Stimulated activated naive CD8-positive, alpha-beta T cell treated with anti-CD3 and anti-CD28 coated beads, Interleukin-15, Interleukin-2, amounts not matched to agents 100 U/mL and 50 U/mL, for 24 hours (primary cell): ENCODE results near the gene ENKUR.
"Not testable (repeated sequence)": the region's sequence is repeated elsewhere in the genome, so short reads cannot be mapped to it uniquely, and the experiment has no call there.

Experiments used
- ATAC-seq: fragments of 150-1000 bp; cut with Tn5 transposase; one replicate; pipeline ENCODE4 v1.10.0; 2021
- DNase-seq: peaks from one replicate; pipeline ENCODE4 v3.0.0; 2021

ENKUR gene

DNA sequence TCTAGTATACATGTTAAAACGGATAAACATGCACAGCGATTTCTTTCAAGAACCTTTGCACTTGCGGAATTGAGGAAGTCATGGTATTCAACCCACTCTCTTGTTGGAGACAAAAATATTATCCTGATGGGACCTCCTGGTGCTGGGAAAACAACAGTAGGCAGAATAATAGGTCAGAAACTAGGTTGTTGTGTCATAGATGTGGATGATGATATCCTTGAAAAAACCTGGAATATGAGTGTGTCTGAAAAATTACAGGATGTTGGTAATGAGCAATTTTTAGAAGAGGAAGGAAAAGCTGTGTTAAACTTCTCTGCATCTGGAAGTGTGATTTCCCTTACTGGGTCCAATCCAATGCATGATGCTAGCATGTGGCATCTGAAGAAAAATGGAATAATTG is 7.3 kb upstream of the ENKUR start:
- no peak for DNase-seq
- no peak for ATAC-seq

DNA sequence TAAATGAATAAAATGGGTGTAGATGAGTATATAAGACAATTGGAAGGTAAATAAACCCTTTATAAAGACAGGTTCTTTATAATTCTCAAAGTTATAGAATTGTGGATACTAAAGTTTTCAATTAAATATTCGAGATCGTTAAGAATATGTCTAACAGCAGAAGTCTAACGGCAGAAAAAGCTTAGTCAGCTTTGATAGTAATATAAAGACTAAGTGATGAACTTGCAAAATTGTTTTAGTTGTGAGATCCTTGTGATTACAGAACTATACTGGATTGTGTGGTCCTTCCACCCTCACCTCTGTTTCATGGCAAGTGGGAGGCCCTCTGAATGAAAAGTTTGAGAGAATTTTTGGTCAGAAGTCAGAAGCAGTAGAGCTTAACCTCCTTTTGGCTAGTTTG is 2.7 kb upstream of the ENKUR start:
- DNase-seq (no peak), ATAC-seq (no peak)

DNA sequence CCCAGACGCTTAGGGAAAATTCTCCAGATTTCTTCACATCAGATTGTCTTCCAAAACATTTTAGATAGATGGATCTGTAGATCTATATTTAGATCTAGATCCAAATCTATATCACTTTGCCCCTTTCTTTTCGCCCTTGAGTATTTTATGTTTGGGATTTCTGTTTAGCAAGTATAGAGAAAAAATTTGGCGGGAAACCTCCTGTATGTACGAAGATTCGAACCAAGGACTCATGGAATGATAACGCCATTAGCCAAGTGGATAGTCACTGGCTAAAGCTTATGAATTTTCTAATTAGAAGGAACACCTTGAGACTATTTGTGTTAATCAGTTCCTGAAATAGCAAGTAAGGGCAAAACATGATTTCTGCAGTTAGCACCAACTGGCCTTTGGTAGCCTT is 1.7 kb upstream of the ENKUR start:
- no peak for ATAC-seq

DNA sequence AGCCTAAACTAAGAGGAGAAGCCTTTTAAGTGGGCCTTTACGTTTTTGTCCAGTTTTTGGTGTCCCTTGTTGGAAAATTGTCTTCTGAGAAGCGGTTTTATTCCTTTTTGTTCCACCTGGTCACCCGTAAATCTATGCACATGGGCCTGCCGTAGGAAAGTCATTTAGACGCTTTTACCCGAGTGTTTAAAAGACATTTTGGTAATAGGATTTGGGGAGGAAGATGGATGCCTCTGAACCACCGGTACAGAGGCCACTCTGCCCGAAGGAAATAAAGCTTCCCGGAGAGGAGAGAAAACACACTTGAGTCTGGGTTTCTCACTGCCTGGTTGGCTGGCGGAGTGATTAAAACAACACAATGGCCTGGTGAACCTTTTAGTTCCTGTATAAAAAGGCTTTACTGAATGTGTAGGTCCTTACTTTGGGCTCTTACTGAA is 1.2 kb upstream of the ENKUR start:
- ATAC-seq (no peak), DNase-seq (peak; percentile 24)

More for the DNA sequence above, 1.7 kb upstream of the ENKUR start:
- DNase-seq, result no peak

DNA sequence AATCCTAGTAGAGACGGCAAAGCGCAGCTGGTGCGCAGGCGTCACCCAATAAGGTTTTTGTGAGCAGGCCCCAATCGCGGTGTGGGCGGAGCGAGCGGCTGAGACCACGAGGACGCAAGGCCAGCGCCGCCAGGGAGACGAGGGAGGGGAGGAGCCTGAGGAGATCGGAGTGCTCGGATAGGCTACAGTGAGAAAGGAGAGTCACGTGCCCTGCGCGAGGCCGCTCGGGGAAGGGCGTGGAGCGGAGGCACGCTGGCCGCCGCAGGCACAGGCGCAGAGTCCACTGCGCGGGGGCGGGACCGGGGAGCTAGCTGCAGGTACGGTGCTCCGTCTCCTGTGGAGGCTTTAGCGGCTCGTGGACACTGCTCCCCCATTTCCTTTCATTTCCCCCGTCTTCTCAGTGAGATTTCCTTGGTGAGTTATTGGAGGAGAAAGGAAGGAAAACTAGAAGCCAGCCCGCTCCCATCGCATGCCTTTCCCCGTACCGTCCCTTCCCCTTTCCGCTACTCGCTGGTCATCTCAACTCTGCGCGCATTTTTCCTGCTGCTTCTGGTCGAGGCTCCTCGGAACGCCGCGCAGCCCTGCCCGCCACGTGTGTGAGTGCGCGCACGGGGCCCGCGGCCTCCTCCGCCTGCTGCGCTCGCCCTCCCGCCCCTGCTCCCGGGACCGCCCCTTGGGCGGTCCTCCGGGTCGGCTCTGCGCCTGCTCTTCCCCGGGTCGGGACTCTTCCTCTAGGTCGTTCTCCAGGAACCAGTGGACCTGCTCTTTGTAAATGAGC is 607 bp upstream of the ENKUR start, which contains the start of gene THNSL1:
THNSL1 (plus strand) TSS at position 237 of the 778 bp plus-strand sequence. CDS start 6,612 bp downstream, outside the sequence.
- ATAC-seq (peak; percentile 98), DNase-seq (peak; percentile 97)

DNA sequence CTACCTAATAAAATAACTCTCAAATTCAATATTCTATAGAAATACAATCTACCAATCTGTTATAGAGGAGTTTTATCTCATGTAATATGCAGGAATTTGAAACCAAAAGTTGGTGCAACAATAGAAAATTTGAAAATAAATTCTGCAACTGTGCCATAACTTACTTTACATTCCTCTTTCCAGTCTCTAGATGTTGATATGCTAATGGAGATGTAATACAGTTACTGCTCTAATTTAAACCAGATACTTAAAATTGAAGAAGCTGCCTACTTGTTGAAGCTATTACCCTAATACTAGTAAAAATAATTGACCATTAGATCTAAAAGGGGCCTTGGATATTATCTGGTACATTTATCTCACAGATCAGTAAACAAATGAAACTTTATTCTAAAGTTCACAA is 1.4 kb downstream of the ENKUR start:
- no peak for ATAC-seq
- DNase-seq, result no peak

DNA sequence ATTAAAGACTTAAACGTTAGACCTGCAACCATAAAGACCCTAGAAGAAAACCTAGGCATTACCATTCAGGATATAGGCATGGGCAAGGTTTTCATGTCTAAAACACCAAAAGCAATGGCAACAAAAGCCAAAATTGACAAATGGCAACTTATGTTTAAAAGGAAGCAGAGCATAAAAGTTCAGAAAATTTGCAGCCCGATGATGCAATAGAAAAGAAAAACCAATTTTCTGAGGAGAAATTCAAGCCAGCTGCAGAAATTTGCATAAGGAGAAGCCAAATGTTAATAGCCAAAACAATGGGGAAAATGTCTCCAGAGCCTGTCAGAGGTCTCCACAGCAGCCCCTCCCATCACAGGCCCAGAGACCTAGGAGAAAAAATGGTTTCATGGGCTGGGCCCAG is 4.4 kb downstream of the ENKUR start:
- ATAC-seq, DNase-seq: not testable (repeated sequence)

DNA sequence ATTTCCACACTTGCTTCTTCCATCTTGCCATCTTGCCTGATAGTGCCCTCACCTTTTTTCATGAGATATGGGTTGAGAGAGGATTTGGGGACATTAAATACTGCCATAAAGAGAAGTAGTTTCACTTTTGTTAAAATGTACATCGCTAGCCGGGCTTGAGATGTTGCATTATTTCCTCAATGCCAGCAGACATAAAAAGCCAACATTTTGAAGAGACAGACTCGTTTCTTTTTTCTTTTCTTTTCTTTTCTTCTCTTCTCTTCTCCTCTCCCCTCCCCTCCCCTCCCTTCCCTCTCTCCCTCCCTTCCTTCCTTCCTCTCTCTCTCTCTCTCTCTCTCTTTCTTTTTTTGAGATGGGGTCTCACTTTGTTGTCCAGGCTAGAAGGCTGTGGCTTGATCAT is 17.9 kb downstream of the ENKUR start:
- ATAC-seq (no peak), DNase-seq (no peak)

DNA sequence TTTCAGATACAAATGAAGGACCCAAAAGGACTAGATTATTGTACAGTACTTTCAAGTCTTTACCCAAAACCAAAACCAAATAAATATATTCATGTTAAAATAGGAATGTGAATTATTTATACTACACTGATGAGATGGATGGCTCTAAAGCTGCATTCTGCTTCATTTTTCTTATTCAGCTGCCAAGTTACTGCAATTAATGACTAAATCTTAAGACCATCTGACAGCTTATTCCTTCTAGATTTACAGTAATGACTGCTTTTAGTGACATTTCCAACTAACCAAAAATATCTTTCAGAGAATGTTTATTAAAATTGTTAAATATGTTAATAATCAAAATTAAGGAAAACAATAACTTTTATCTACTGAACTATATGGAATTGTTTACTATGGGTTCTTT is 20.9 kb downstream of the ENKUR start:
- DNase-seq (no peak), ATAC-seq (no peak)

DNA sequence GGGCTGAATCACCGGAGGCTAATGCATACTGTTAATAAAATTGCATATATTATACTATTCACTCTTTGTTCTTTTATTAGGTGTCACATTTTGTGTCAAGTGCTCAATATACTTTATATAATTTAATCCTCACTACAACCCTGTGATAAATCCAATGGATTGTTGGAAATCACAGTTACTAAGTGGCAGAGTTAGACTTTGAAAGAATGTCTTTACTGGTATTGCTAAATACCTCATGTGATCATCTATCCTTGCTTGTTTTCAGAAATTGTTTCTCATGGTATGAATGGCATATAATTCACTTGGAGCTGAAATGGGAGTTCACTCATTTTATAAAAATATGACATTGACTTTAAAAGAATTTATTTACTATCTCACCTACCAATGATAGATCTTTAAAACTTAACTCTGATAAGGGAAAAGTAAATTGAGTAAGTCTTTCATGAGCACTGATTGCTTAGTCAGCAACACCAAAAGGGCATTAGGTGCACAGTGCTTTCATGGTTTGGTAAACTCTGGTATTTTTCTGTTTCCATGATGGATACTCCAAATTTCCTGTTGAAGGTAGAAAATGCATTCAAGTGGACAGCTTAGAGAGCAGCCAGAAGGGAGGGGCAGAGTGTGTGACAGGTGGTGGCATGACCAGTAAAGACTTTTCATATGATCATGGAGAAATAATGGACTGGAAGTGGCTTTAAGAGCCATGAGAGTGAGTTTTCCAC is 22.6 kb downstream of the ENKUR start:
- ATAC-seq, result no peak
- DNase-seq, result no peak

DNA sequence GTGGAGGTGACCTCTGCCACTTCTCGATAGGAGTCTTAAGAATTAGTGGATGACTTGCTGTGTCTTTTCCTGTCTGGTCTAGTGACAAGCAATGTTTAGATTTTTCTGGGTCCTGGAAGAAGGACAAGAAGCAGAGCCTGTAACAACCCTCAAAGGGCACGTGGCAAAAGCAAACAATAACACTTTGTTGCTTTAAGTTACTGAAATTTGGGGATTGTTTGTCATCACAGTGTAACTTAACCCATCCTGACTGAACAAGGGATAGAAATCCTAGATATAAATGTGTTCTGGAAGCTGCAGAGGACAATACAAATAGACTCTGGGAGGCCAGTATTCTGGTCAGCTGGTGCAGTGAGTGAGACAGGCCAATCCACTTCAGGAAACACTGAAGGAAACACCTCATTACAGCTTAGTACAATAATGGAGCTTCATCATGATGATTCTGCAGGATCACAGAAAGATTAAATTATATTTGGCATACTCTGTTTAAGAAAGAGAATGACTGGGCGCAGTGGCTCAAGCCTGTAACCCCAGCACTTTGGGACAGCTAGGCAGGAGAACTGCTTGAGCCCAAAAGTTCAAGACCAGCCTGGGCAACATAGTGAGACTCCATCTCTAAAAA is 23.3 kb downstream of the ENKUR start:
- no peak for ATAC-seq
- DNase-seq, result no peak

DNA sequence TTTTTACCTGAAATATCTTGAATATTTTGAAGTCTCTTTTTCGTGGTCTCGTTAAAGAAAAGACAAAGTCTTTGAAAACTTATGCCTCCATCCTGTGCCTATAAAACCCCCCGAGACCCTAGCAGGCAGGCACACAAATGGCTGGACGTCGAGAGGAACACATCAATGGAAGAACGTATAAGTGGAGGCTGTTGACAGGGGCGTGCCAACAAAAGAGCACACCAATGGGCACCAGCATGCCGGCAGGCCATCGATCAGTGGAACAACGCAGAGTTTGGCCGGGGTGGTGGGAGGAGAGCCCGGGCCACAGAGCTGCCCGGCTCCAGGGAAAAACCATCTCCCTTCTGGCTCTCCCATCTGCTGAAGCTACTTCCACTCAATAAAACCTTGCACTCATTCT is 24.7 kb downstream of the ENKUR start:
- DNase-seq (no peak), ATAC-seq (no peak)

DNA sequence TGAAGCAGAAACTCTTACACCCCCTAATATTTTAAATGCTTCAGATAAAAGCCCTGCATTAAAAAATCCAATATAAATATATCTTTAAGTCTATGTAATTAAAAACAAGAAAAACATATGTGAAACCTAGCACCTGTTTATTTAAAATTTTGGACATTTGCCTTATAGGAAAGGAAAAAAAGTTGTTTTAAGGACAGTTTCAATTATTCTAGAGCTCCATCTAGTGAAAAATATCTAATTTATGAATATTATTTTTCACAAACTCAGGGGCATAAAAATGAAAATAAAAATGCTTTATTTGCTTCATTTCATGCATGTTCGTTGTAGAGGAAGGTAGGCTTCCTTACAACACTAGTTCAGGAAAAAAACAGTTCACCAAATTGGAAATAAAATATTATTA is 26.1 kb downstream of the ENKUR start:
- ATAC-seq, result no peak

DNA sequence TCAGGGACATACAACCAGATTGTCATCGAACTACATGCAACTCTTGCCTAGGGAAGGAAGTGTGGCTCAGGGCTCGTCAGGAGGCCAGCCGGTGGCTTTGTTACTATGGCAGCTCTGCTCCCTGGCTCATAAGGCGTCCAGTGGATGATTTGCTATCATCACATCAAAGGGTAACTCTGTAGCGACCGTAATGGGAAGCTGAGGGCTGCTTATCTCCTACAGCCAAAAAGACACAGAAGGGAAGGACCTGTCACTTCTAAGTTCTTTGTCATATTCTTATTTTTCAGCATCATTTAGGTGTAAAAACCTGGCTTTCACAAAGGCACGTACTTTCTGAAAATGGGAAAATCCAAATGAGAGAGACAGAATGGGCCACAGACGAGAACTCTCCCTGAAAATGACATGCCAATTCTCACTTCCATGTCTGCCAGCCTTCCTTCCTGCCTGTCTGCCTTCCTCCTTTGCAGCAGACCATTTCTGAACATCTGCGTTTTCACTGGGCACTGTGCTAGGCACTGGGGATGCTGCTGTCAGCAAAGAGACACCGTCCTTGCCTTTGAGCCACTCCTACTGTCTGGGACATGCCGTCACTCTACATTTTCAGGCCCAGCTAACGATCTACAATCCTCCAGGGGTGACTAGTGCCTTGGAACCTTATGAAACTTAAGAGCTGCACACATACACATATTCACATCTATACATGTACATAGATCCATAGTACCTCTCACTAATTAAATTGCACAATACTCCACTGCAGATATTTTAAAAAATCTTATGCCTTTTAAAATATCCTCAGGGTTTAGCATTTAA is 26.9 kb downstream of the ENKUR start:
- no peak for ATAC-seq
- no peak for DNase-seq

More for the DNA sequence above, 26.1 kb downstream of the ENKUR start:
- DNase-seq, result no peak

DNA sequence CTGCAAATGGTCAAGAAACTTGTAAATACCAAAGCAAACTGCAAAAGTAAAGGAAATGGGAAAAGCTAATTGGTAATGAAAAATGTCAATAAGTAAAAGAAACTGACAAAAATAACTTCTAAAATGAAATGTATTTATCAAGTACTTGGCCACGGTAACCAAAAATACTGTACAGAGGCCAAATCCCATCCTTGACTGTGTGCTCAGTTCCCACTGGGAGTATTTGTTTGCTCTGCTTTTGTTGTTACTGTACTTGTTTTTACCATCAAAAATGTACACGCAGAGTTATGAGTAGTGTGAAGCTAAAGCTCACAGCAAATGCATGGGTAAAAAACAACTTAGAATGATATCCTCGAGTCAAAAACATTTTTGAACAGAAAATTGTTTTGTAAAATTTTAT is 31.1 kb downstream of the ENKUR start:
- ATAC-seq (no peak), DNase-seq (no peak)

DNA sequence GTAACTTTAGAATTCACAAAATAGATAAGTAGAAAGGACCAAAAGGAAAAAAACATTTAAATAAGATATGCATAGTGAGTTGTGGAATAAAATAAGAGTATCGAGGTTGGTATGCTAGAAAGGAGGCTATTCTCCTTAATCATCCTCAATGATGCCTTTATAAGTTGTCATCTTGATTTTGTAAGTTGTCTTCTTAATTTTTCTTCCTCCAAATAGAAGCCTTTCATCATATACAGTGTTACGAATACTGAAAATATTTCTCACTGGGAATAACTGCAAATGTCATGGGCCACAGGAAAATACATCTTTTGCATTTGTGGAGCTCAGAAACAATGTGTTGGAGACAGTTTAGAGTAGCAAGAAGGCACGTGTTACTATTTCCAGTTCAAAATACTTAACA is 32.0 kb downstream of the ENKUR start:
- DNase-seq (no peak), ATAC-seq (no peak)

DNA sequence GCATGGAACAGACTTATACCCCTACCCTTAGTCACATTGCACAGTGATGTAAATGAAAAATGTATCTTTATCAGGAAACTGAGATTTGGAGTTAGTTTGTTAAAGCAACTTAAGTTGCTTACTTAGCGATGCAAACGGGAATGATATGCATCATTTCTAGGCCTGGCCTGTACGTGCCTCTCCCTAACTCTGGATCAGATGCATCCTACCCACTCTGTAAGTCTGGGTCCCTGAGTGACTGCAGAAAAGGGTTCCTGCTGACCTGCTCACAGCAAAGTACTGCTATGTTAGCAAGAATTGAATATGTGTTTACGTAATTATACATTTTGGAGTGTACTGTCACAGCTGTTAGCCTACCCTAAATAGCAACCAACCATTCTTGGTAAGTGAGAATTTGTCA is 32.8 kb downstream of the ENKUR start:
- ATAC-seq, result no peak

DNA sequence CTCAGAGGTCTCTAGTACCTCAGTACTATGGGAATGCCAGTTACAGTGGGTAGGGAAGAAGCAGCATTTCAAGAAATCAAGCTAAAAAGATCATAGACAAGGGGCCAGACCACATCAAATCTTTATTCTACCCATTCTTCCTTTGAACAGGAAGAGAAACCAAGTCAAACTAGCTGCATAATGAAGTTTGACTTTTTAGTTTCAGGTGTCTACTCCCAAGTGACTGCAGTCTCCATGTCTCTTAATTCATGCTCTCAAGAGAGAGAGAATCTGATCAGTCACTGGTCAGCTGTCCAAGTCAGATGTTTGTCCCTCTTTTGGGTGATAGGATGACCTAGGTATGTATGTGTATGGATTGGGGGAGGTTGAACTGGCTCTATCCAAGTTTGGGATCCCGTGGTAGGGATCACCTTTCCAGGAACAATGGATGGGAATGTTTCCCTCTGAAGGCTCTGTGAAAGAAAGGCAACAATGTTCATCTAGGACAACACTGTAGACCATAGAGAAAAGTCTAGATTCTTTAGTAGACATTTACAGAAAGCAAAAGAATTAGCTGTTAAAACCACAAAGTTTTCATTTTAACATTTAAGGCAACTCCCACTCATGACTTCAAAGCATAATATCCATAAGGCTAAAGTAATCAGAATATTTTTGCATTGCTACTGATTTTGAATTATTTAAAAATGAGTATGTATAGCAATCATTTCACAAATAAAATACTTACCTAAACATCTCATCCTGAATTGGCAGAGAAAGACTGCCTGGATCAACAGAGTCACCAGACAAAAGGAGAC is 33.4 kb downstream of the ENKUR start:
- ATAC-seq, result no peak

More for the DNA sequence above, 32.8 kb downstream of the ENKUR start:
- DNase-seq, result no peak

DNA sequence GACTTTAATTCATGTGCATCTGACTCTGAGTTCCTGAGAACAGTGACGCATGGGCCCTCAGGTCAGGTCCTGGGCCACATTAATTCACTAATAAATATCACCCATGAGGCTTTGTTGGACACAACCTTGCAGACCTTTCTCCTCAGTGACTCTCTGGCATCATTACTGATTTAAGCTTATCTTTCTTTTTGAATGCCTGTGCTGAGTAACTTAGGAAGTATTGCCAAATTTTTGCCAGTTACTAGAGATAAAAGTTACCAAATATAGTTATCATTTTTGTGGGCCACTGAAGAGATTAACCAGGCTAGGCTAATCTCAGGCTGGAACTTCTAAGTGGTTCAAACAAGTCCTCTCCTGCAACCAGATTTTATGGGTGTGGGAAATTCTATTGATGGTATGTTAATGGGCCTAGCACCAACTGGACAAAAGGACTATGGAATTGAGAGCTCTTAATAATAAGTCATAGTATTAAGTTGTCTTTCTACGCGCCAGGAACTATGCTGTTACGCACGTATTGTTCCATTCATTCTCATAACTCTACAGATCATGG is 34.7 kb downstream of the ENKUR start:
- DNase-seq (no peak), ATAC-seq (no peak)

More for the DNA sequence above, 33.4 kb downstream of the ENKUR start:
- DNase-seq, result no peak

DNA sequence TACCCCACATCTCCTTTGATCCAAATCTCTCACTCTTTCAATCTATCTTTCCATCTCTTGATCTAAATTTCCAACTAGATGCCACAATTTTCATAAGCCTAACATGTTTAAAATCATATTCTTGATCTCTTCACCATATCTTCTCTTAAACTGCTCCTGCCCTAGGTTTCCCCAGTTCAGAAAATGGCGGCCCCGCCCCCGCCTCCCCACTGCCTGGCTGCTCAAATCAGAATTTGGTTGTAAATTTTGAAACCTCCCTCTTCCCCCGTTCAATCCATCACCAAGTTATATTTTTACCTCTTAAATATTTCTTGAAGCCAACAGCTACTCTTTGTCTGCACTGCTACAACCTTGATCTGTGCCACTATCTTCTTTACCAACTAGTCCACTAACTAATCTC is 36.3 kb downstream of the ENKUR start:
- no peak for ATAC-seq
- no peak for DNase-seq

DNA sequence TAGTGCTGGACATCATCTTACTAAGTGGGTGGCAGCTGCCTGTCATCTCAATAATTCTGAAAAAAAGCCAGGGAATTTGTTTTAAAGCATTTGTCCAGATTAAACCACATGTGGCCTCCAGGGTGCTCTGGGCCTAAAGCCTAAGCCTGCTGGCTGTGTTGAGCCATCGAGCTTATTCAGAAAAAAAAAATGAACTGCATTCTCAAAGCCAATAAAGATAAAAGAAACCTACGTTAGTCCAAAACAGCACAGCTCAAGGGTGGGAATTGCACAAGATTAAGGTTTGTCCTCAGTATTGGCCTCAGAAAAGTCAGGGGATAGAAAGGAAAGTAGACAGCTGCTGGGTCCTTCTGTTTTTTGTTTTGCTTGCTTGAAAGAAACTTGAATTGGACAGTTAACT is 41.0 kb downstream of the ENKUR start:
- DNase-seq, result no peak
- ATAC-seq, result no peak
